GM19193 (cell line): ENCODE data around the gene CTXN1.

Experiments
- POLR2A ChIP-seq: IDR thresholded peaks from 4 replicates; pipeline ENCODE4 v1.6.1; 2011; ENCODE audit not compliant: insufficient read depth, insufficient read length; ENCODE audit errors: extremely low read depth

CTXN1 gene

DNA sequence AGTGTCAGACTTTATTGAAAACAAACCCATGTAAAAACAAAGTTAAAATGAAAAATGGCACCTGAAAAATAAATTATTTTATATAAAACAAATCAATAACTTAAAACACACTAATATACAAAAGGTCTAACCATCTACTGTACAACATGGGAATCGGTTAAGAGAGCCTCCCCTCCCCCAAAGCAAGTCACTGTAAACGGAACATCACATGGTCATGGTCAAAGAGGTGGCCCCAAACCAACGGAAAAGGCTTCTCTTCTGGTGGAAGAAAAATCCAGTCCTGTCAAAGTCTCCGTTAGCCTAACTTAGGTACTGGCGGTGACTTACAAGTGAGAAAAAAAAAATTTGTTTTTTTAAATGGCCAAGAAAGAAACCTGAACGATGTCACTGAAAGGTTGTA lies 33.3 kb upstream of the CTXN1 start:
- no peak for TF ChIP-seq POLR2A

DNA sequence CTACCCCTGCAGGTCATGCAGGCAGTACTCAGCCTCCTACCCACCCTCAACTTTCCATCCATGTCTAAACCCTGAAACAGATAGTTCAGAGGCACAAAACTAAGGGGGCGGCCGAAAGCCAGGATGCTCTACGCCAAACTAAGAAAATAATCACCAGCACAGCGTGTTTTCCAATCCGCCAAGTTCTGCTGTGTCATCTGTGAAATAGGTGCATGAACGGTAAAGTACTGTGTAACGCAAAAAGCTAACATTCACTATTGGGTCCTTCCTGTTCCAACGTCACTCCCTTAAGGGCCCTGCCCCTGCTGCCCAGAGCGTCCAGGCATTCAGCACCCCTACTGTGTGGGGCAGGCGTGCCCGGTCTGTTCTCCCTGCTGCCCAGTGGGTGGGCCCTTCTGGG lies 29.8 kb upstream of the CTXN1 start:
- no peak for TF ChIP-seq POLR2A

DNA sequence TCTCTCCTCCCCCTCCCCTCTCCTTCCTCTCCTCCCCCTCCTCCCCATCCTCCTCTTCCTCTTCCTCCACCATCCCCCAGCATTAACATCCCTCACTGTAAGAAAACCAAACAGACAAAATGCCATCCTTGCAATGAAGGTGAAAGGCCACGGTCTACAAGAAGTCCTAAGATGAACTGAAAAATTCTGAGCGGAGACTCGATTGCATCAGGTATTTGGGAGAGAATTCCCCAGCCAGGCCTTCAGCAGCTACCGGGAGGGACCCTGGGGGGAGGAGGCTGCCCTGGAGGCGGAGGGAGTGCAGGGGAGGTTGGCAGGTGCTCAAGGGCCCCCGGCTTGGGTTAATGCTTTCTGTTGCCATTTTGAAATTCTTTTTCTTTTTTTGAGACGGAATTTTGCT lies 27.6 kb upstream of the CTXN1 start:
- no peak for TF ChIP-seq POLR2A

DNA sequence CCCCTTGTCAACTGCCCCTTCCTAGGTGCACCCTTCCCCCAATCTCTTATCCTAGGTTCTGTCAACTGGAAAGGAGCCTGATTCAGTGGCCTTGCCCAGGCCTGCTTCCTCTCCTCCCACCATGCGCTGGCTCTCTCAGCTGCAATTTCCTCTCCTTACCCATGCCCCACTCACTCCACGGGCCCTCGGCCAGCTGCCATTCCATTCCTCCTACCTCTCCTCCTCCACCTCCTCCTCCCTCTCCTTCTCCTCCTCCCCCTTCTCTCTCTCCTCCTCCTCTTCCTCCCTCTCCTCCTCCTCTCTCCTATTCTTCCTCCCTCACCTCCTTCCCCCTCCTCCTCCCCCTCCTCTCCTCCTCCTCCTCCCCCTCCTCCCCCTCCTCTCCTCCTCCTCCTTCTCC lies 27.1 kb upstream of the CTXN1 start:
- TF ChIP-seq POLR2A = no peak

DNA sequence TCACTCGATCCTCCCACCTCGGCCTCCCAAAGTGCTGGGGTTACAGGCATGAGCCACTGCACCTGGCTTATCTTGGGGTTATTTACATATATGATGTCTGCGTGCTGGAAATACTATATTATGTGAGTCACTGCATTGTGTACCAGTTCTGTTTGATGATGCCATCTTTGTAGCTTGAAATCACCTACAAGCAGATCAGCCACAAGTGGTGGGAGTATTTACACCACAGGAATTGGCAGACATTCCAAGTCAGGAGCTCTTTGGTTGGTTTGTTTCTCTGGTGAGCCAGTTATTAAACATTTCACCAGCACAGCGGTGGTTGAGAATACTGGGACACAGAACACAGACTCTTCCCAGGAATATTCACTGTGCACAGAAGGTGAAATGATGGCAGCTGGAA lies 22.0 kb upstream of the CTXN1 start:
- TF ChIP-seq POLR2A = no peak

DNA sequence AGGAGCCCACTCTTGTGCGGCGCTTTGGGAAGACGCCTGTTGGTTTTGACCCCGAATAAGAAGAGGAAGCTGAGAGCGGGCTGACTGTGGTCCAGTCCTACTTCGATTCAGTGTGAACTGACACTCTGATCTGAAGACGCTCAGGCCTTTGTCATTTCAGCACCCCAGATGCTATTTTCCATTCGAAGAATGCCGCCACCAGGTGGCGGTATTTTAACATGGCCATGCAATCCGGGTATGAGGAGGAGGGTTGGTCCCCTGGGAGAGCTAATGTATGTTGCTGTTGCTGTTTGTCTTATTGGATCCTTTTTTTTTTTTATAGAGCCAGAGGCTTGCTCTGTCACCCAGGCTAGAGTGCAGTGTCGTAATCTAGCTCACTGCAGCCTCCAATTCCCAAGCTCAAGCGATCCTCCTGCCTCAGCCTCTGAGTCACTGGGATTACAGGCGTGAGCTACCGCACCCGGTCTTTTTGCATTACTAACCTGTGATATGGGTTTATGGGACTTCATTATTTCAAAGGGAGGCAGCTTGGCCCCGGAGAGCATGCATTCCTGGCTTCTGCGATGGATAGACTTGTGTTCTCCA lies 18.3 kb upstream of the CTXN1 start:
- no peak for TF ChIP-seq POLR2A

GRCh38 chr19:7943444-7944176 lies 17.7 kb upstream of the CTXN1 start, which contains the start of gene TIMM44:
Gene TIMM44 (minus strand): TSS chr19:7943666. CDS start chr19:7943651, 15 bp downstream.
- TF ChIP-seq POLR2A = peak; percentile 95

GRCh38 chr19:7942981-7943443 lies 17.1 kb upstream of the CTXN1 start:
- TF ChIP-seq POLR2A = no peak

DNA sequence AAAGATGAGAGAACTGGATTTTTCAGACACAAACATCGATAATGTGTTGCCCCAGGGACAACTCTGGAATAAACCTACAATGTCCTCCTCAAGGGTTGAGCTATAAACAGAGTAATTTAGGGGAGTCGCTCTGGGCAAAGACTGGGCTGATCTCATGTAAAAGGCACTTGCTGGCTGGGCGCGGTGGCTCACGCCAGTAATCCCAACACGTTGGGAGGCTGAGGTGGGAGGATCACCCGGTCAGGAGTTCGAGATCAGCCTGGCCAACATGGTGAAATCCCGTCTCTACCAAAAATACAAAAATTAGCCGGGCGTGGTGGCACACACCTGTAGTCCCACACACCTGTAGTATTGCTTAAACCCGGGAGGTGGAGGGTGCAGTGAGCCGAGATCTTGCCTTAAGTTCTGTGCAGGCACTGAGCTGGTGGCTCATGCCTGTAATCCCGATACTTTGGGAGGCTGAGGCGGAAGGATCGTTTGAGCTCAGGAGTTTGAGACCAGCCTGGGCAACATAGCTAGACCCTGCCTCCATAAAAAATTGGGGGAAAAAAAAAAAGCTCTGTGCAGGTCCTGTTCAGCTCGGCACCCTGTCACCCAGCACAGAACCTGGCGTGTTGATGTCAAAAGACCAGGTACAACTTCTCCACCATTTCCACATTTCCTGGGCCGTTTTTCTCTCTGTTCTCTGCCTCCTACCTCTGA lies 16.1 kb upstream of the CTXN1 start:
- no peak for TF ChIP-seq POLR2A

DNA sequence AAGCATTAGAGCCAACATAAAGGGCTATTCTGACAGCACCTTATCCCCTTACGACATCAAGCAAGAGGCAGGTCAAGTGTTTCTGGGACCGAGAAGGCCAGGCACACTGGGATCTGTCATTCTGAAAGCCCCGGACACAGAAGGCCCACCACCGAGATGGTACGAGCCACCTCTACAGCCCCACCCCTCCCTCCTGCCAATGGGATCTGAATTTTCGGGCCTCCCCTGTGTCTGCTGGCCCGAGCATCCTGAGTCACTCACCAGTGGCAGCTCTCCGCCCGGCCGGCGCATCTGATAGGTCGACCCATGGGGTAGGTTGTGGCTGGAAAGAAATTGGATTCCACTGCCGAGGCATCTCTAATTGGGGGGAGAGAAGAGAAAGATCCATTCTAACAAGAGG lies 14.9 kb upstream of the CTXN1 start:
- no peak for TF ChIP-seq POLR2A

DNA sequence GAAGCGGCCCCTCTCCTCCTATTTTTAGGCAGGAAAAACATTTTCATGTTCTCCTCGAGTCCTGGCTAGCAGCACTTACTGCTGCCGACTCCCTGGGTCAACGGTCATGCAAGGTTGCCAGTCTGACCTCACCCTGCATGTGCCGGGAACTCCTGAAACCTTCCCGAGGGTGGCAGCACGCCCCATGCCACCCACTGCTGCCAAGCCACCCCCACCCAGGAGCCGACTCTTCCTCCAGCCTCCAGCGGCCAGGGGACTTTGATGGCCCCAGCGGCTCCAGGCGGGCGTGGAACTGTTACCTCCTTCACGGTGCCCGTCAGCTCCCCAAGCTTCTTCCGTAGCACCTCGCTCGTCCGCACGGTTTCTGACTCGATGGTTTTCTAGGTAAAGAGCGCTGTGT lies 8.8 kb upstream of the CTXN1 start:
- no peak for TF ChIP-seq POLR2A

- TF ChIP-seq POLR2A = no peak
Measured at GRCh38 chr19:7933828-7934725, 8.1 kb upstream of the CTXN1 start.

- no peak for TF ChIP-seq POLR2A
Measured at GRCh38 chr19:7933411-7933810, 7.5 kb upstream of the CTXN1 start.

GRCh38 chr19:7932930-7933300 lies 7.0 kb upstream of the CTXN1 start:
- TF ChIP-seq POLR2A = no peak

DNA sequence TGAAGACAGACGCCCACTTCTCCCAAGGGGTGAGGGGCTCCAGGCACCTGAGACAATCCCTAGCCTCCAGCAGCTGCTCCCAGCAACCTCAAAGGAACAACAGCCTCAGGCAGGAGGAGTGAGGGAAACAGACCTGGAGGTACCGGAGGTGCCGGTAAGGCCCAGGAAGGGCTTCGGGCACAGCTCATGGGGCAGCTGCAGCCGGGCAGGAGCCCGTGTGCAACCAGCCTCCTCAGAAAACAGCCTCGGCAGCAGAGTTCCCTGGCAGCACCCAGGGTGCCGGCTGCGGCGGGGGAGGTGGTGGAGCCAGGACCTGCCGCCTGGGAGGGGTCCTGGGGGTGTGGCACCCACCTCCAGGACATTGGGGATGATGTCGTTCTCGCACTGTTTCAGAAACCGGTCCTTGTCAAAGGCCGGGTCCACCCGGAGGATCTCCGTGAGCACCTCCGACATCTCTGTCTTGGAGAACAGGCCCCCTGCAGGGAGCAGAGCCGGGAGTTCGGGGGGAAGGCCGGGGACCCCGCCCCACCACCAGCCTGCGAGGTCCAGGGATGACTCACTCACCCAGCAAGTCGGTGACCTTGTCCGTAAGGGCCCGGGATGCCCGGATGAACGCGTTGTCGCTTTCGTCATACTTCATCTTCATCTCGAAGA lies 6.5 kb upstream of the CTXN1 start:
- TF ChIP-seq POLR2A = no peak
